Measurements from ENCODE around the gene SPATA33. TPM values are rescaled to one million over a fixed set of nuclear protein-coding genes. Genes with fewer than 3 reads are reported as not detected.

The SPATA33 gene
- total RNA-seq, 1 experiment from 2014 or later, result 12.0 TPM

GRCh38 chr16:89613954-89614459 lies 43.6 kb upstream of the SPATA33 start:
- CTCF ChIA-PET, result interaction anchor here (0.8 to 6.2 kb wide), 11 partner anchors 10 to 321 kb away, joined by 3 to 79 read pairs (median 11); no protein-coding TSS in a partner anchor

More at GRCh38 chr16:89613954-89614459, 43.6 kb upstream of the SPATA33 start:
- Mint-ChIP-seq H3K36me3 (no peaks in the 10 kb centered on the region), H3K4me3 (peak overlapping the region; percentile 24), H3K27ac (no peak overlapping the region), H3K4me1 (peaks cover 11% of the 10 kb centered on the region), H3K27me3 (ENCODE audit: low read depth) (no peaks in the 10 kb centered on the region), H3K9me3 (peaks cover 5% of the 10 kb centered on the region)
- POLR2A ChIA-PET, result interaction anchor here (1.4 kb wide), 1 partner anchor 14 kb away, joined by 3 read pairs; no protein-coding TSS in a partner anchor
- ATAC-seq (no peak), DNase-seq (ENCODE audit: low spot score) (no peak)
- no peak for TF ChIP-seq NFE2L1 (CRISPR knock-in tag; IDR thresholded peaks at IDR 0.05)
- TF ChIP-seq USF1 (CRISPR knock-in tag; IDR thresholded peaks at IDR 0.05), result no peak
- no peak for TF ChIP-seq USF2 (CRISPR knock-in tag; IDR thresholded peaks at IDR 0.05)
- TF ChIP-seq NR2C2 (CRISPR knock-in tag; IDR thresholded peaks at IDR 0.05), result no peak
- TF ChIP-seq ESRRA (CRISPR knock-in tag; IDR thresholded peaks at IDR 0.05; ENCODE audit: borderline replicate concordance), result no peak
- TF ChIP-seq NFATC4 (CRISPR knock-in tag; IDR thresholded peaks at IDR 0.05), result no peak
- TF ChIP-seq NR1H2 (CRISPR knock-in tag; IDR thresholded peaks at IDR 0.05), result no peak
- no peak for TF ChIP-seq ZNF396 (CRISPR knock-in tag; IDR thresholded peaks at IDR 0.05; ENCODE audit: borderline replicate concordance)
- no peak for TF ChIP-seq ATF2 (CRISPR knock-in tag; IDR thresholded peaks at IDR 0.05; ENCODE audit: borderline replicate concordance, low read depth)
- no peak for TF ChIP-seq ARID4B (CRISPR knock-in tag; IDR thresholded peaks at IDR 0.05; ENCODE audit: borderline replicate concordance)
- no peak for TF ChIP-seq RORB (CRISPR knock-in tag; IDR thresholded peaks at IDR 0.05)
- TF ChIP-seq IRF2 (CRISPR knock-in tag; IDR thresholded peaks at IDR 0.05; ENCODE audit: borderline replicate concordance, low read depth), result no peak
- TF ChIP-seq CDX4 (CRISPR knock-in tag; IDR thresholded peaks at IDR 0.05; ENCODE audit: borderline replicate concordance), result no peak
- no peak for TF ChIP-seq ZNF263 (CRISPR knock-in tag; IDR thresholded peaks at IDR 0.05; ENCODE audit: low read depth)

Data from WTC11 (cell line).